Neural cell (in vitro differentiated cells): ENCODE measurements around the gene CTXND2. TPM values are rescaled to one million over a fixed set of nuclear protein-coding genes. Genes with fewer than 3 reads are reported as not detected.

Experiments used
- H2AFZ ChIP-seq: fragments of 200-600, 300-800 bp; sonication (generic), shearing (Covaris generic); 2 replicates; pipeline ENCODE4 v1.6.0; 2014; ENCODE audit warnings: low read depth, mild to moderate bottlenecking, antibody characterized with exemption, low read length, moderate library complexity
- H3F3A ChIP-seq: fragments of 200-600 bp; shearing (Covaris generic); 2 replicates; pipeline ENCODE4 v1.6.1; 2016; ENCODE audit warnings: mild to moderate bottlenecking, moderate library complexity, mixed read lengths, antibody characterized with exemption, low read length; ENCODE audit not compliant: insufficient read depth, poor library complexity, severe bottlenecking
- H3K27ac ChIP-seq: fragments of 200-600, 300-800 bp; sonication (generic), shearing (Covaris generic); 2 replicates; pipeline ENCODE4 v1.5.1; 2014; ENCODE audit warnings: mild to moderate bottlenecking, low read length, moderate library complexity
- H3K27me3 ChIP-seq: fragments of 300-800, 200-600 bp; sonication (generic), shearing (Covaris generic); 2 replicates; pipeline ENCODE4 v1.6.0; 2014; ENCODE audit warnings: mild to moderate bottlenecking, low read depth, low read length, moderate library complexity; ENCODE audit not compliant: insufficient read depth
- H3K36me3 ChIP-seq: fragments of 300-800, 200-600 bp; sonication (generic), shearing (Covaris generic); 2 replicates; pipeline ENCODE4 v1.5.1; 2014; ENCODE audit warnings: mild to moderate bottlenecking, antibody characterized with exemption, low read length, moderate library complexity; ENCODE audit not compliant: insufficient read depth
- H3K4me2 ChIP-seq: fragments of 300-800, 200-600 bp; sonication (generic), shearing (Covaris generic); 2 replicates; pipeline ENCODE4 v1.6.0; 2014; ENCODE audit warnings: mild to moderate bottlenecking, low read length
- H3K4me3 ChIP-seq: fragments of 300-800, 200-600 bp; sonication (generic), shearing (Covaris generic); 2 replicates; pipeline ENCODE4 v1.5.1; 2014; ENCODE audit warnings: mild to moderate bottlenecking, low read length, moderate library complexity
- H3K79me2 ChIP-seq: fragments of 200-600 bp; shearing (Covaris generic); replicated peaks from 2 replicates; pipeline ENCODE4 v1.6.0; 2014; ENCODE audit warnings: mild to moderate bottlenecking, low read length, moderate library complexity; ENCODE audit not compliant: insufficient read depth
- H3K9ac ChIP-seq: fragments of 300-800, 200-600 bp; sonication (generic), shearing (Covaris generic); 2 replicates; pipeline ENCODE4 v1.6.1; 2016; ENCODE audit warnings: mild to moderate bottlenecking, low read length, mixed read lengths
- H3K9me2 ChIP-seq: fragments of 200-600 bp; shearing (Covaris generic); 2 replicates; pipeline ENCODE4 v1.6.1; 2016; ENCODE audit warnings: mild to moderate bottlenecking, low read length, mixed read lengths; ENCODE audit not compliant: insufficient read depth
- H3K9me3 ChIP-seq: fragments of 200-600, 300-800 bp; sonication (generic), shearing (Covaris generic); 2 replicates; pipeline ENCODE4 v1.6.1; 2016; ENCODE audit warnings: mild to moderate bottlenecking, mixed run types, low read length, moderate library complexity, mixed read lengths
- H4K20me1 ChIP-seq: fragments of 200-600 bp; shearing (Covaris generic); 2 replicates; pipeline ENCODE4 v1.6.1; 2016; ENCODE audit warnings: mild to moderate bottlenecking, mixed run types; ENCODE audit not compliant: insufficient read depth
- EP300 ChIP-seq: fragments of 450-650 bp; conservative IDR thresholded peaks from 2 replicates; pipeline ENCODE4 v1.6.1; 2014; ENCODE audit warnings: antibody characterized with exemption, mild to moderate bottlenecking, moderate library complexity; ENCODE audit not compliant: poor library complexity, severe bottlenecking
- EZH2 ChIP-seq: fragments of 200-600, 300-800 bp; shearing (Covaris generic), sonication (generic); IDR thresholded peaks from 2 replicates; pipeline ENCODE4 v1.6.1; 2014; ENCODE audit warnings: antibody characterized with exemption, low read length, borderline replicate concordance, mild to moderate bottlenecking; ENCODE audit not compliant: insufficient read depth, poor library complexity, severe bottlenecking
- MXI1 ChIP-seq: fragments of 450-650 bp; conservative IDR thresholded peaks from 2 replicates; pipeline ENCODE4 v1.6.1; 2014; ENCODE audit warnings: antibody characterized with exemption, mild to moderate bottlenecking; ENCODE audit not compliant: poor library complexity, severe bottlenecking
- POLR2AphosphoS5 ChIP-seq: IDR thresholded peaks from 2 replicates; pipeline ENCODE4 v1.6.1; 2012
- RAD21 ChIP-seq: fragments of 450-650 bp; conservative IDR thresholded peaks from 2 replicates; pipeline ENCODE4 v1.6.1; 2014; ENCODE audit warnings: antibody characterized with exemption, mild to moderate bottlenecking, moderate library complexity
- SMC3 ChIP-seq: fragments of 450-650 bp; conservative IDR thresholded peaks from 2 replicates; pipeline ENCODE4 v1.6.1; 2014; ENCODE audit warnings: antibody characterized with exemption, mild to moderate bottlenecking, moderate library complexity; ENCODE audit not compliant: poor library complexity
- TAF1 ChIP-seq: IDR thresholded peaks from 2 replicates; pipeline ENCODE4 v1.6.1; 2012; ENCODE audit warnings: low read depth
- polyA plus RNA-seq: library from polyadenylated mRNA; depleted of rRNA; stranded (reverse); fragments of >200 nt; gene quantifications from 2 replicates; pipeline ENCODE4 v1.2.3, GENCODE V29; 2014
- TF ChIP-seq, protein P1 (sequence below): fragments of 450-650 bp; IDR thresholded peaks from 2 replicates; pipeline ENCODE4 v1.5.1; 2014; ENCODE audit warnings: antibody characterized with exemption, mild to moderate bottlenecking, moderate library complexity; ENCODE audit not compliant: poor library complexity, severe bottlenecking
- TF ChIP-seq, protein P2 (sequence below): IDR thresholded peaks from 2 replicates; pipeline ENCODE4 v1.6.1; 2012; ENCODE audit warnings: borderline replicate concordance

CTXND2 gene
- polyA plus RNA-seq, 1 donor from 2014 or later, result not detected

DNA sequence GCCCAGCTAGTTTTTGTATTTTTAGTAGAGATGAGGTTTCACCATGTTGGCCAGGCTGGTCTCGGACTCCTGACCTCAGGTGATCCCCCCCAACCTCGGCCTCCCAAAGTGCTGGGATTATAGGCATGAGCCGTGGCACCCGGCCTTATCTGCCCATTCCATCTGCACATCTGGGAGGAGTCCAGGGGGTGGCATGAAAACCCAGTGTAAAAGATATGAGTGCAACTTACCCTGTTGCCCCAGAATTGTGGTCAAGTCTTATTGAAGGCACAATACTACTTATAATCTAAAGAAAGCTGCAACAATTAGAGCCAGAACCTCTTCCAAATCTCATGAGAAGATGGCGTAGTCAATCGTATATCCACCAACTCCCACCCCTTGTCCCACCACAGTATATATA lies 18.4 kb downstream of the CTXND2 start:
- no peak overlapping the region for H3K4me3 ChIP-seq
- no peak overlapping the region for H3K4me2 ChIP-seq
- no peak overlapping the region for H3K9ac ChIP-seq
- H3K9me2 ChIP-seq, result no peaks in the 10 kb centered on the region
- no peaks in the 10 kb centered on the region for H4K20me1 ChIP-seq
- no peaks in the 10 kb centered on the region for H3K79me2 ChIP-seq
- no peak overlapping the region for H2AFZ ChIP-seq
- H3K36me3 ChIP-seq, result no peaks in the 10 kb centered on the region
- no peaks in the 10 kb centered on the region for H3F3A ChIP-seq
- no peak overlapping the region for H3K27ac ChIP-seq
- H3K27me3 ChIP-seq, result no peaks in the 10 kb centered on the region
- TF ChIP-seq SMC3 (no peak), EZH2 (no peak), EP300 (no peak), POLR2AphosphoS5 (no peak), TAF1 (no peak), MXI1 (no peak), RAD21 (no peak)
- TF ChIP-seq, protein P1, sequence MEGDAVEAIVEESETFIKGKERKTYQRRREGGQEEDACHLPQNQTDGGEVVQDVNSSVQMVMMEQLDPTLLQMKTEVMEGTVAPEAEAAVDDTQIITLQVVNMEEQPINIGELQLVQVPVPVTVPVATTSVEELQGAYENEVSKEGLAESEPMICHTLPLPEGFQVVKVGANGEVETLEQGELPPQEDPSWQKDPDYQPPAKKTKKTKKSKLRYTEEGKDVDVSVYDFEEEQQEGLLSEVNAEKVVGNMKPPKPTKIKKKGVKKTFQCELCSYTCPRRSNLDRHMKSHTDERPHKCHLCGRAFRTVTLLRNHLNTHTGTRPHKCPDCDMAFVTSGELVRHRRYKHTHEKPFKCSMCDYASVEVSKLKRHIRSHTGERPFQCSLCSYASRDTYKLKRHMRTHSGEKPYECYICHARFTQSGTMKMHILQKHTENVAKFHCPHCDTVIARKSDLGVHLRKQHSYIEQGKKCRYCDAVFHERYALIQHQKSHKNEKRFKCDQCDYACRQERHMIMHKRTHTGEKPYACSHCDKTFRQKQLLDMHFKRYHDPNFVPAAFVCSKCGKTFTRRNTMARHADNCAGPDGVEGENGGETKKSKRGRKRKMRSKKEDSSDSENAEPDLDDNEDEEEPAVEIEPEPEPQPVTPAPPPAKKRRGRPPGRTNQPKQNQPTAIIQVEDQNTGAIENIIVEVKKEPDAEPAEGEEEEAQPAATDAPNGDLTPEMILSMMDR, result no peak
- TF ChIP-seq, protein P2, sequence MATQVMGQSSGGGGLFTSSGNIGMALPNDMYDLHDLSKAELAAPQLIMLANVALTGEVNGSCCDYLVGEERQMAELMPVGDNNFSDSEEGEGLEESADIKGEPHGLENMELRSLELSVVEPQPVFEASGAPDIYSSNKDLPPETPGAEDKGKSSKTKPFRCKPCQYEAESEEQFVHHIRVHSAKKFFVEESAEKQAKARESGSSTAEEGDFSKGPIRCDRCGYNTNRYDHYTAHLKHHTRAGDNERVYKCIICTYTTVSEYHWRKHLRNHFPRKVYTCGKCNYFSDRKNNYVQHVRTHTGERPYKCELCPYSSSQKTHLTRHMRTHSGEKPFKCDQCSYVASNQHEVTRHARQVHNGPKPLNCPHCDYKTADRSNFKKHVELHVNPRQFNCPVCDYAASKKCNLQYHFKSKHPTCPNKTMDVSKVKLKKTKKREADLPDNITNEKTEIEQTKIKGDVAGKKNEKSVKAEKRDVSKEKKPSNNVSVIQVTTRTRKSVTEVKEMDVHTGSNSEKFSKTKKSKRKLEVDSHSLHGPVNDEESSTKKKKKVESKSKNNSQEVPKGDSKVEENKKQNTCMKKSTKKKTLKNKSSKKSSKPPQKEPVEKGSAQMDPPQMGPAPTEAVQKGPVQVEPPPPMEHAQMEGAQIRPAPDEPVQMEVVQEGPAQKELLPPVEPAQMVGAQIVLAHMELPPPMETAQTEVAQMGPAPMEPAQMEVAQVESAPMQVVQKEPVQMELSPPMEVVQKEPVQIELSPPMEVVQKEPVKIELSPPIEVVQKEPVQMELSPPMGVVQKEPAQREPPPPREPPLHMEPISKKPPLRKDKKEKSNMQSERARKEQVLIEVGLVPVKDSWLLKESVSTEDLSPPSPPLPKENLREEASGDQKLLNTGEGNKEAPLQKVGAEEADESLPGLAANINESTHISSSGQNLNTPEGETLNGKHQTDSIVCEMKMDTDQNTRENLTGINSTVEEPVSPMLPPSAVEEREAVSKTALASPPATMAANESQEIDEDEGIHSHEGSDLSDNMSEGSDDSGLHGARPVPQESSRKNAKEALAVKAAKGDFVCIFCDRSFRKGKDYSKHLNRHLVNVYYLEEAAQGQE, result no peak
- H3K9me3 ChIP-seq, result no peaks in the 10 kb centered on the region

DNA sequence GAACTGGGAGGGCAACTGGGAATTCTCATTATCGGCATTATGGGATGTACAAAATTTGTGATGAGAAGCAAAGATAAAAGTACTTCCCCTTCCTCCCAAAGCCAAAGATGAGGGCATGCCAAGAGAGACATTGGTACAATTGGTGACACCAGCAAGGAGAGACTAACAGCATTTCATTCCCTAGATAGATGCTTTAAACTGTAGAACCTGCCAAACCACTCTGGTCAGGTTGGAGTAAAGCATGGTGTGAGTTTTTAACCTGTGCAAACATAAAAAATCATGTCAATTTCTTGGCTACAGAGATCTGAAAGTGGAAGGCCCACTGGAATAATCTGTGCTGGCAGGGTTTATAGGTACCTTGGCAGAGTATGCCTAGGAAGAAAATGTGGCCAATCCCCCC lies 19.4 kb downstream of the CTXND2 start:
- Histone ChIP-seq H3K4me2 (no peak overlapping the region), H3K27ac (no peak overlapping the region), H3K4me3 (no peak overlapping the region), H3K9me3 (no peaks in the 10 kb centered on the region), H3F3A (no peaks in the 10 kb centered on the region), H3K79me2 (no peaks in the 10 kb centered on the region), H3K36me3 (no peaks in the 10 kb centered on the region), H3K9ac (no peak overlapping the region), H4K20me1 (no peaks in the 10 kb centered on the region), H3K27me3 (no peaks in the 10 kb centered on the region), H3K9me2 (no peaks in the 10 kb centered on the region), H2AFZ (no peak overlapping the region)
- TF ChIP-seq TAF1 (no peak), RAD21 (no peak), EZH2 (no peak), MXI1 (no peak), EP300 (no peak)
- TF ChIP-seq, protein P2, result no peak
